Measurements from ENCODE around the gene CCN5.

- TF ChIP-seq CTCF (IDR thresholded peaks at IDR 0.05; ENCODE audit: low read length): no peak
- no peak for TF ChIP-seq EZH2 (IDR thresholded peaks at IDR 0.05; ENCODE audit: borderline replicate concordance, low read length)
Measured at GRCh38 chr20:44724423-44725091, 9.4 kb downstream of the CCN5 start.

All from OCI-LY1 (cell line).